ENCODE measurements around the gene GSTM3.

GRCh38 chr1:109782927-109783326 is 42.1 kb upstream of the GSTM3 start:
- TF ChIP-seq CTCF (optimal IDR thresholded peaks at IDR 0.05 in 1 of 3, IDR thresholded peaks at IDR 0.05 in 1 of 3, conservative IDR thresholded peaks at IDR 0.05 in 1 of 3; ENCODE audit: extremely low read depth in 1 of 3, insufficient read depth in 2 of 3, low read length in 3 of 3) = no peak
- TF ChIP-seq EZH2 (IDR thresholded peaks at IDR 0.05; ENCODE audit: low read length) = no peak

All from keratinocyte (primary cell).